Stimulated activated CD8-positive, alpha-beta memory T cell treated with anti-CD3 and anti-CD28 coated beads, Interleukin-7, amount 100 ng/mL, for 48 hours (primary cell): ENCODE data around the gene ESRRB.
"Not testable (repeated sequence)": the region's sequence is repeated elsewhere in the genome, so short reads cannot be mapped to it uniquely, and the experiment has no call there.

Experiments used
- DNase-seq, 2 donors: peaks; one replicate each; pipeline ENCODE4 v3.0.0-alpha.2; 2020; ENCODE audit warnings: low read depth in 1 of 2; ENCODE audit errors: extremely low read depth in 1 of 2

ESRRB gene

DNA sequence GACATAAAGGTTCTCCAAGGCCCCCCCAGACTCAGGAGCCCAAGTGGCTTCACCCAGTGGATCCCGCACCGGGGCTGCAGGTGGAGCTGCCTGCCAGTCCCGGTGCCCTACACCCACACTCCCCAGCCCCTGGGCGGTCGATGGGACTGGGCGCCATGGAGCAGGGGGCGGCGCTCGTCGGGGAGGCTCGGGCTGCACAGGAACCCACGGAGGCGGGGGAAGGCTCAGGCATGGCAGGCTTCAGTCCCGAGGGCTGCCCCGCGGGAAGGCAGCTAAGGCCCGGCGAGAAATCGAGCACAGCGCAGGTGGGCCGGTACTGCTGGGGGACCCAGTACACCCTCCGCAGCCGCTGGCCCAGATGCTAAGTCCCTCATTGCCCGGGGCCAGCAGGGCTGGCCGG, 160.7 kb downstream of the ESRRB start:
- not testable (repeated sequence) for DNase-seq

DNA sequence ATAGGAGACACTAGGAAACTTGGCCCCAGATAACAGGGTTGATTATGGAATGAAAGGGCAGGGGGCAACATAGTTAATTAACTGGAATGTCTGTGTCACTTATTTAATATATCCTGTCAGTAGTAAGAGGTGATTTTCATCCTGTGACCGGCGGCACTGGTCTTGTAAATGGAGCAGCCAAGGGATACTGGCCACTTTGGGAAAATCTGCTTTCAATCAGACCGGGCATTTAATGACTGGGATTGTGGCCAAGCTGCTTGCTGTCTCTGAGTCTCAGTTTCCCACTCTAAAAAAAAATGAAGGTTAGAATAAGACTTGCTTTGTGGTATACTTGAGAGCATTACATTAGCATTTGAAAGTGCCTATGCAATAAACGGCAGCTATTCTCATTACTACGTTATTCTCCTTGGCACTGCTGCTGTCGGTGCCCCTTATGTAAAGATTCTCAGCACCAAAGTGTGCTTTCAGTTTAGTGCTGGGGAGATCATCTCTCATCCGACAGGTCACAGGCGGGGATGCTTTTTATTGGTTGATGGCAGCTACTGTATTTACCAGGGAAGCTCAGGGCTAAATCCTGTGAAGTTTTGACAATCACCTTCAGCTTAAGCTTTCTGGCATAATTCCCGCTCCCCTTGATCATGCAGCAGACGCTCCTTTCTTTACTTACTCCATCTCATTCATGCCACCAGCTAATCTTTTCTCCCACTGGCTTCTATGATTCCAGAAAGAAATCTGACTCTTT, 162.1 kb downstream of the ESRRB start:
- no peak for DNase-seq

DNA sequence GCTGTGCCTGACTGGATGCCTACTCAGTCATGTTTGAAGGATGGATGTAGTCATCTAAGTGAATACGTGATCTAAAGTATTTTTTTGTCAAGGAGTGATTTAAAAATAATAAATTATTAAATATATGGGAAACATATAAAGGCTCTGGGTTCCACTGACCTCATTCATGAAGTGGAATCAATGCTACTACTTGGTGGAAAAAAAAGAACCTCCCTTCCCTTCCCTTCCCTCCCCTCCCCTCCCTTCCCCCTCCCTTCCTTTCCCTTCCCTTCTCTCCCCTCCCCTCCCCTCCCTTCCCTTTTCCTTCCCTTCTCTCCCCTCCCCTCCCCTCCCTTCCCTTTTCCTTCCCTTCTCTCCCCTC, 162.7 kb downstream of the ESRRB start:
- DNase-seq, result no peak

DNA sequence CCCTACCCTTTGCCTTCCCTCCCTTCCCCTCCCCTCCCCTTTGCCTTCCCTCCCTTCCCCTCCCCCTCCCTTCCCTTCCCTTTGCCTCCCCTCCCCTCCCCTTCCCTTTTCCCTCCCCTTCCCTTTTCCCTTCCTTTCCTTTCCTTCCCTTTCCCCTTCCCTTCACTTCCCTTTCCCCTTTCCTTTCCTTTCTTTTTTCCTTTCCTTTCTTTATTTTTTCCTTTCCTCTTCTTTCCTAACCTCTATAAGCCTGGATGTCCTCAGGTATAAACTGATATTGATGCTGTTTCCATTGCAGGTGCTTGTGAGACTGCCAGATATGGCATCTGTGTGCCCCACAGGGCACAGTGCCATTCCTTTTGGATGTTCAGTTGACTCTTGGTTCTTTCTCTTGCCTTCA, 163.2 kb downstream of the ESRRB start:
- DNase-seq, result no peak

DNA sequence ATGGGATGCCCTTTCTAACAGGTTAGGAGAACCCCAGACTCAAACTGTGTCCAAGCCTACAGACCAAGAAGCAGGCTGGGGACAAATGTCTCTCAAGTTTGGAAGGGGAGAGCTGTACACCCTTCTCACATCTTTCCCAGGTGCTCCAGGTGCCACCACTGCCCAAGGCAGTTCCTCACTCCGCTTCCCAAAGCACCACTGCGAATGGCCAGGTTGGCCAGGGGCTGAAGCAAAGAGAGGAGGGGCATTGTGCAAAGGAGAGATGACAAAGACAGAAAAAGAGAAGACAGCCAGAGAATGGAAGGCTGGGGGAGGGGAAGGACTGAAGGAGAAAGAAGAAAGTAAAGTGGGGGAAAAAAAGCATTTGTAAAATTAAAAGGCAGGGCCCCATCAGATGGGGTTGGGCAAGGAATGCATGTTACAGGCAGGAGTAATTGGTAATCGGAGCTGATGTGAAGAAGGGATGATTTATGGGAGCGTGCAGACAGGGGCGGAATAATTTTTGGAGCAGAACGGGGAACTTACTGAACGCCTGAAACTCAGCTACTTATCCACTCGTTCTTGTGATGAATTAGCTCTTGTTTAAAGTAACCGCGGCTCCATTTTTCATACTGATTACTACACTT, 165.8 kb downstream of the ESRRB start:
- no peak for DNase-seq

DNA sequence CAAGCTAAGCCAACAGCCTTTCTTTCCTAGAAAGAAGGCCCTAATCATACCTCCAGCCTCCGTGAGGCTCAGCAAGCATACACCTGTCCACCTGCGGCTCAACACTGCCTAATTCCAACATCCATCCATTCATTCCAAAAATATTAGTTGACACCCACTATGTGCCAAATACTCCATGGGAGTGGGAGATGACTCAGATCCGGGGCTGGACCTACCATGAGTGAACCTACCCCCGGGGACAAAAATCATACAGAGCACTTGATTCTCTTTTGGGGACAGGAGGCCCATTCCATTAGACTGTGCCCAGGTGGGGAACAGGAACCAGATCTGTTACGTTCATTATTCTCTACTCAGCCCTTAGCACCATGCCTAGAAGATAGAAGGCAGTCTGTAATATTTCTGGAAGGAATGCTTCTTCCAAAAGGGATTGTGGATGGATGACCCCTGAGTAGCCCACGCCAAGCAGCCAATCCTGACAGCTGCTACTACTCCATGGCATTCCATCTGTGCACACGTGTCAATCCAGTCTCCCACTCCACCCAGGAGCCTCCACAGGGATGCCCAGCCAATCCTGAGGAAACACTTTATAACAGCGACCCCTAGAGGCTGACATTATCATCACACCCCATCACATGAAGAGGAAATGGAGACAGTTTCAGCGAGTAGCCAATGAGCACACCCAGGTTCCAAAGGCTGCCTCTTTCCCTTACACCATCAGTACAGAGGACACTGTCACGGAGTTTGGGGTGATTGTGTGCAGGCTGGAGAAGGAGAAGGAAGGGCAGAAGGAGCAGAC, 170.7 kb downstream of the ESRRB start:
- no peak for DNase-seq

DNA sequence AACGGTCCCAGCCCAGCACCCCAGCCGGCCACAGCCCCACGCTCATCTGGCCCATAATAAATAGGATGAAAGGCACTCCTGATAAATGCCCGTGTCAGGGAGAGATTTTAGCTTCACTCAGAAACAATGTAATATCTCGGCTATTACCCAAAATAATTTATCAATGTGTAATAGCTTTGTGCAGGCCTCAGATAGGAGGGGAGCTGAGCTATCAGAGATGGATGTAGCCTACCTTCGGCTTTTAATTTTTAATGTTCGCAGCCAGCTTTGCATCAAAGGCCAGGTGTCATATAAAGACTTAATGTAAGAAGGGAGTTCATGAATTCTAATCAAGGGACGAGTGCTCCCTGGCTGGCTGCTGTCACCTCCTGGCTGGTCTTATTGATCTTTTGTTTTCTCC, 171.9 kb downstream of the ESRRB start:
- DNase-seq, result no peak

DNA sequence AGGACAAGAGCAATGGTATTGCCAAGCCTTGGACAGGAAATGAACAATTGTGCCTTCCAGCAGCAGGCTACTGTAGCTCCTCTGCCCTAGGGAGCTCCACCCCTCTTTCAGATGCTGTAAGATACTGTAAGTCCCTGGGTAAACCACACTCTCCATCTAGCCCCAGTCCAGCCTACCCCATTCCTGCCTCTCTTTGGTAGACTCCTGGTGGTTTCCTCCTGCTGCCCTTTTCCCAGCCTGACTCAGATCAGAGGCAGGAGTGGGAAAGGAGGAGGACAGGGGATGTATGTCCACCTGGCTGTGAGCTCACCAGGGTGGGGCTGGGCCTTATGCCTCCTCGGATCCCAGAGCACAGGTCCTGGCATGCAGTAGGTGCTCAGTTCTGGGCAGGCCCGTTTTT, 174.6 kb downstream of the ESRRB start:
- DNase-seq, result no peak

DNA sequence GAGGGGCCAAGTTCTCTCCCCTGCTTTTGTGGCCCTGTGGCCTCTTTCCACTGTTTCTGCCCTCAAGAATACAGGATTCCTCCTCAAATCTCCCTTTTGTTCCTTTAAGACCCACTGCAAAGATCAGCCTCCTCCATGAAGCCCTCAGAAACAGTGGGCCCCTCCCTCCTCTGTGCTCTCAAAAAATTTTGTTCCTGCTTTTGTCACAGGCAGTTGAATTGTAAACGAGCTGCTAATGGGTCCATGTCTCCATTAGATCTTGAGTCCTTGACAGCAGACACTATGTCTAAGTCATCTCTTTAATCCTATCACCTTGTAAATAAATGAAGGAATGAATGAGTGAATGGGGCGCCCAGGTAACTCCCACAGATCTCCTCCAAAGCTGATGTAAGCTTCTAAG, 175.2 kb downstream of the ESRRB start:
- no peak for DNase-seq
